Stimulated activated memory B cell treated with anti-CD40 and anti-IgM and Interleukin-4, amounts not matched to agents 10 μg/mL and 1 μg/mL and 100 μg/mL, for 72 hours (primary cell): ENCODE results near the gene SPAG9.

ENCODE experiments used
- ATAC-seq: fragments of 150-1000 bp; cut with Tn5 transposase; 2 replicates; pipeline ENCODE4 v1.10.0; 2021
- H3K27ac Mint-ChIP-seq: one replicate; pipeline ENCODE4 v1.8.0; 2022; ENCODE audit warnings: mild to moderate bottlenecking, mixed read lengths
- H3K27me3 Mint-ChIP-seq: one replicate; pipeline ENCODE4 v1.8.0; 2022; ENCODE audit warnings: mixed read lengths
- H3K36me3 Mint-ChIP-seq: one replicate; pipeline ENCODE4 v1.8.0; 2022; ENCODE audit warnings: mixed read lengths
- H3K4me1 Mint-ChIP-seq: one replicate; pipeline ENCODE4 v1.8.0; 2022; ENCODE audit warnings: mixed read lengths
- H3K4me3 Mint-ChIP-seq: one replicate; pipeline ENCODE4 v1.8.0; 2022; ENCODE audit warnings: mild to moderate bottlenecking, moderate library complexity, mixed read lengths
- H3K9me3 Mint-ChIP-seq: one replicate; pipeline ENCODE4 v1.8.0; 2022; ENCODE audit warnings: mixed read lengths

The SPAG9 gene

DNA sequence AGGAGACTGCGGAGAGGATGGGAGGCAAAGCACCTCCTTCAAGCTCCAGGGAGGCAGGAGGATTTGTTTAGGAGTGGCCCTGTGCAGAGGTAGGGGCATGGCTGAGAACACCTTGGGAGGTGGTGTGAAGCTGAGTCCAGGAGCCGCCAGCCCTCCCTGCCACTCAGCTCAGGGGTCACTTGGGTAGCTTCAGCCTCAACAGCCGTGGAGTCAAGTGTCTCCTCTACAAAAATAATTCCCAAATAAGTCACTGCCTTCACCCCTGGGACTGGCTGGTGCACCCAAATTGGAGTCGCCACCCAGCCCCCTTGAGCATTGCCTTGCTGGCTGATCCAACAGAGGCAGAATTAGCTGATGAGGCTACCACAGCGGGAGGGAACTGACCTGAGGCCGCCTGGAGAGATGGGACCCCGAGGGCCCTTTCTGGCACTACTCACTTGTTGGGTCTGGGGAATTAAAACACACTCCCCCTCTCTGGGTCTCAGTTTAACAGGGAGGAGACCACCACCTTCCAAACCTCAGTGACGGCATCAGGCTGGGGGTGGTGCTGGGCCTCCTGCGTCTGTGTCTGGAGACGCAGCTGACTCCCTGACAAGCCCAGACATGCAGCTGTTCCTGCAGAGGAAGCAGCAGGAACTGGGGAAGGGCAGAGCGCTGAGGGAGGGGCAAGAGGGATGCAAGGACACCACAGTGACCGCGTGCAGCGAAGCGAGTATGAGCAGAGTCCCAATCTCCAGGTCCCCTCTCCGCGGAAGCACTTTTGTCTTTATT lies 166.7 kb downstream of the SPAG9 start:
- Mint-ChIP-seq H3K4me1 (peaks cover 25% of the 10 kb centered on the region), H3K27ac (no peak overlapping the region), H3K4me3 (no peak overlapping the region), H3K27me3 (peaks cover 23% of the 10 kb centered on the region), H3K9me3 (no peaks in the 10 kb centered on the region), H3K36me3 (no peaks in the 10 kb centered on the region)
- ATAC-seq: no peak

DNA sequence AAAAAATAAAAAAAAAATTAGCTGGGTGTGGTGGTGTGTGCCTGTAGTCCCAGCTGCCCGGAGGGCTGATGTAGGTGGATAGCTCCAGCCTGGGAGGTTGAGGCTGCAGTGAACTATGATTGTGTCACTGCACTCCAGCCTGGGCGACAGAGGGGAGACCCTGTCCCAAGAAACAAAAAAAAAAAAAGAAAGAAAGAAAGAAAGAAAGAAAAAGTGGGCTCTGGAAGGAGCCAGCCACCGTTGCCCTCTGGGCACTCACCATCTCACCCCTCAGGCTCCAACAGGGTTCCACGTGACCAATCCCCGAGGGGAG lies 167.2 kb downstream of the SPAG9 start:
- H3K9me3 Mint-ChIP-seq: no peaks in the 10 kb centered on the region
- H3K27me3 Mint-ChIP-seq: peaks cover 23% of the 10 kb centered on the region
- no peaks in the 10 kb centered on the region for H3K36me3 Mint-ChIP-seq
- no peak for ATAC-seq
- H3K4me3 Mint-ChIP-seq: no peak overlapping the region
- peaks cover 25% of the 10 kb centered on the region for H3K4me1 Mint-ChIP-seq
- H3K27ac Mint-ChIP-seq: no peak overlapping the region

DNA sequence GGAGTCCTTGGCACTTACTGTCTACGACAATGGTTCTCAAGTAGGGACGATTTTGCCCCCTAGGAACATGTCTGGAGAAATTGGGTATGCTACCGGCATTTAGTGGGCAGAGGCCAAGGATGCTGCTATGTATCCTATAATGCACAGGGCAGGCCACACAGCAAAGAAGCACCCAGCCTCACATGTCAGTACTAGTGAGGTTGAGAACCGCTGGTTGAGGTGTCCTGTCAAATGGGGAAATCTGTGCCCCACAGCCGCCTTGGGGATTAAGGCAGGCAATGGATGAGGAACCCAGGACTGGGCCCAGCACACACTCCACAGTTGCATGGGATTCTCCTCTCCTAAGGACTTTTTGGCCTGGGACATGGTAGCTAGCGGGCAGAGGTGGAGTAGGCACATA lies 167.8 kb downstream of the SPAG9 start:
- Mint-ChIP-seq H3K36me3 (no peaks in the 10 kb centered on the region), H3K27me3 (peaks cover 23% of the 10 kb centered on the region), H3K4me3 (no peak overlapping the region), H3K9me3 (no peaks in the 10 kb centered on the region), H3K4me1 (peaks cover 25% of the 10 kb centered on the region), H3K27ac (no peak overlapping the region)
- ATAC-seq: no peak

DNA sequence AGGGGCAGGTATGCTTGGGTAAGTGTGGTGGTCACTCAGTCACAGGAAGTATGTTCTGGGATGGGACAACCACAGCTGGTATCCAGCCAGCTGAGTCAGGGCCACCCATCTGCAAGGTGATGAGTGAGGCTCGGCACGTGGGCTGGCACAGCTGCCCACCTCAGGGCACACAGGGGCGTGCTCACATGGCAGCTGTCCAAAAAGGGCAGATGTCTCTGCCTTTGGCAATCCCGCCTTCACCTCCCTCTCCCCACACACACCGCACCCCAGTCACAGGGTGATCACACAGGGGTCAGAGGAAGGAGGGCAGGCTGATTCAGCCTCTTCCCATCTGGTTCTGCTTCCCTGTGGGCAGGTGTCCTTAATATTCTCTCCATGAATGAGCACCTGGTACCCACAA lies 168.7 kb downstream of the SPAG9 start:
- Mint-ChIP-seq H3K27ac (no peak overlapping the region), H3K9me3 (no peaks in the 10 kb centered on the region), H3K27me3 (peaks cover 23% of the 10 kb centered on the region), H3K36me3 (no peaks in the 10 kb centered on the region), H3K4me1 (peaks cover 25% of the 10 kb centered on the region), H3K4me3 (no peak overlapping the region)
- ATAC-seq: no peak

DNA sequence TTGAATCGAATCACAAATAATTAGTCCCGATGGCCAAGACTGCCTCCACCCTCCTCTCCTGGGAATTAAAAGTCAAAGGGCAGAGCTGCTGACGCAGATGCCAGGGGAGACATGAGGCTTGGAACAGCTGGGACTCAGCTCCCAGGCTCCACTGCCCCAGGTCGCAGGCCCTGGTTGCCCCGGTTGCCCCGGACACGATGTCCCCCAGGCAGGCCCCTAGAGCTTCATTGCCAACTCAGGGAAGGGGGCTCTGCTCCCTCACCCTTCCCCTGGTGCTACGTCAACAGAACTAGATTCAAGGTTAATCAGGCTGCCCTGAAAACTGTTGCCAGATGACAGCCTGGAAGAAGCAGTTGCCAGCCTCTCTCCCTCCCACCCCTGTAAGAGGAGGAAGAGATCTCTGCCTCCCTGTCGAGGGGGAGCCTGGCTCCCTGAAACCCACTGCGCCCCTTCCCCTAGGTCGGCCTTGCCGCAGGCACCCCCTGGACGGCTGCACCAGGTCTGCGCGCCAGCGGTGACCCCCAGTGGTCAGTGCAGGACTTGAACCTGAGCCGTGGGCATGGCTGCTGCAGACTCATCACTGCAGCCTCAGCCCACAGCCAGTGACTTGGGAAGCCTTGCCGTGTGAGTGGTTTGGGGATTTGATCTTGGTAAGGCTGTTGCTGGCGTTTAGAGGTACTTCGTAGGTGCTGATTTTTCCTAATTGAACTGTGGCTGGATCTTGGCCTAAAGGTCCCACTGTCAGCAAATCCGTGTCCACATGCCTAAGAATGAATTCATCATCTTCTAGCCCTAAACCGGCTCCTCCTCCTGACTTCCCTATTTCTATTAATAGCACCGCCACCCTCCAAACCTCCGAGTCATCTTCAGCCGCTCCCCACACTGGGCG lies 170.4 kb downstream of the SPAG9 start:
- Mint-ChIP-seq H3K4me1 (peaks cover 18% of the 10 kb centered on the region), H3K27ac (peak overlapping the region; percentile 22), H3K4me3 (no peak overlapping the region), H3K36me3 (no peaks in the 10 kb centered on the region), H3K9me3 (no peaks in the 10 kb centered on the region), H3K27me3 (peaks cover 22% of the 10 kb centered on the region)
- ATAC-seq: peak; percentile 76

DNA sequence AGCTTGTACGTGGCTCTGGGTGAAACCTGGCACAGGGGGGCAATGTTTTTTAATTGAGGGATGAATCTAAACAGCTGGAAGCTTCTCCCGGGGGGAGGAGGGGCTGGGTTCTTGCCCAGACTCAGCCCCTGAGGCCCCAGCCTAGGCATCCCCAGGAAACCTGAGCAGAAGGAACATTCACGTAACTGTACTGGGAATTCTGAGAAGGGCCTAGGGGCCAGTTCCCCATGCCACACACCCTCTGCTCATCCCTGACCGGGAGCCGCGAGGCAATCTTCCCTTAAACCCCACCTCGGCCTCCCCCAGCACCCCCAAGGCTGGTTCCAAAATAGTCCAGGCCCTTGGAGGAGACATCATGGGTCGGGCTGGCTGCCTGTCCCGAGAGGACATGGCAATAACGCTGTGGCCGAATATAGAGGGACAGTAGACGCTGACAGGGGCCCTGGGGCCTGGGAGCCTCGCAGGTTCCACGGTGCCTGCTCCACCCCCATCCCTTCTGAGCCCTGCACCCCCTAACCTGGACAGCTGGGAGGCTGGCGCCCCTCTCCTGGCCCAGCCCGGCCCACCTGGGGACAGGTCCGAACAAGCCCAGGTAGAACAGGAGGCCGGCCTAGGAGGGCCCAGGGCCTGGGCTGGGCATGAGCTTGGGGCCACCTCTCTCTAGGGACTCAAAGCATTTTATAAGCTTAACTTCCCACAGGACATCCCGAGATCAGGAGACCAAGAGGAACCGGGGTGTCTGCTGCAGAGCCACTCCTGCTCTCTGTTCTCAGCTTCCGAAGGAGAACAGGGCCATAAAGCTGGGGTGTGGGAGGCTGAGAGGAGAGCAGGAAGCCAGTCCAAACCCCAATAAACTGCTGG lies 171.3 kb downstream of the SPAG9 start:
- Mint-ChIP-seq H3K36me3 (no peaks in the 10 kb centered on the region), H3K9me3 (no peaks in the 10 kb centered on the region), H3K27ac (peak overlapping the region; percentile 22), H3K4me3 (no peak overlapping the region), H3K27me3 (peaks cover 15% of the 10 kb centered on the region), H3K4me1 (peaks cover 19% of the 10 kb centered on the region)
- ATAC-seq: no peak

DNA sequence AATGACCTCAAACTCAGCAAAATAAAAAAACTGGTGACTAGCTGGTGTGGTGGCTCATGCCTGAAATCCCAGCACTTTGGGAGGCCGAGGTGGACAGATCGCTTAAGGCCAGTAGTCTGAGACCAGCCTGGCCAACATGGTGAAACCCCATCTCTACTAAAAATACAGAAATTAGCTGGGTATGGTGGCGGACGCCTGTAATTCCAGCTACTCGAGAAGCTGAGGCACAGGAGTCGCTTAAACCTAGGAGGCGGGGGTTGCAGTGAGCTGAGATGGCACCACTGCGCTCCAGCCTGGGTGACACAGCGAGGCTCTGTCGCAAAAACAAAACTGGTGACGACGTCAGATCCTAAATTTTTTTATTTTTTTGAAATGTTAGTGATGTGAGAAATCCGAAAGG lies 172.0 kb downstream of the SPAG9 start:
- Mint-ChIP-seq H3K36me3 (no peaks in the 10 kb centered on the region), H3K9me3 (no peaks in the 10 kb centered on the region), H3K27ac (no peak overlapping the region), H3K4me1 (peaks cover 25% of the 10 kb centered on the region), H3K4me3 (no peak overlapping the region), H3K27me3 (peaks cover 15% of the 10 kb centered on the region)
- ATAC-seq: no peak

DNA sequence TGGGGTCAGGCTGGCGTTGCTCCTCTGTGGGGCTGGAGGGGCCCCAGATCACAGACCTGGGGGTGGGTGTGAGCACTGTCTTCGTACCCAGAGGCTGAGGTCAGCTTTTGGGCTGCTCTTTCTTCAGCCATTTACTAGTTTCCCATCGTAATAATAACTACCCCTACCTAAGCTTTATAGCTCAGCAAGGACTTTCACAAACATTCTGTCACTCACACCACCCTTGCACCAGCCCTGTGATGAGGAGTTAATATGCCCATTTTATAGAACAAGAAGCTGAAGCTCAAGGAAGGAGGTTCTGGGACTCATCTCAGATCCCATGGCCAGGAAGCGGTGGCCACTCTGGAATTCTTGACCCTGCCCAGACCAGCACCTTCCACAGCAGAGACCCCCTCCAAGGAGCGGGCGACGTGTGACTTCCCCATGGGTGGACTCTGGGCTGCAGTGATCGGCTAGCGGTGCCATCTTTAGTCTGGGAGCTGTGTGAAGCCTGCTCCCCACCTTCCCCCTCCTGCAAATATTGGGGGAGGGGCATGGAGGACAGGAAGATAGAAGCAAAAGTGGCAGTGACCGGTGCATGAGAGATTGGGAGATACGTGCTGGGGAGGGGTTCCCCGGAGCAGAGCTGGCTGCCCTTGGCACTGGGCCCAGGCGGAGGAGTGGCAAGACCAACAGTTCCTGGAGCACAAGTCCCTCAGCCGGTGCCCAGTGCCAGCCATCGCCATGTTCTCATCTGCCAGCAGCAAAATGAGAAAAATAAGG lies 172.7 kb downstream of the SPAG9 start:
- Mint-ChIP-seq H3K27me3 (peaks cover 15% of the 10 kb centered on the region), H3K27ac (no peak overlapping the region), H3K9me3 (no peaks in the 10 kb centered on the region), H3K4me1 (peaks cover 27% of the 10 kb centered on the region), H3K36me3 (no peaks in the 10 kb centered on the region), H3K4me3 (no peak overlapping the region)
- ATAC-seq: no peak

DNA sequence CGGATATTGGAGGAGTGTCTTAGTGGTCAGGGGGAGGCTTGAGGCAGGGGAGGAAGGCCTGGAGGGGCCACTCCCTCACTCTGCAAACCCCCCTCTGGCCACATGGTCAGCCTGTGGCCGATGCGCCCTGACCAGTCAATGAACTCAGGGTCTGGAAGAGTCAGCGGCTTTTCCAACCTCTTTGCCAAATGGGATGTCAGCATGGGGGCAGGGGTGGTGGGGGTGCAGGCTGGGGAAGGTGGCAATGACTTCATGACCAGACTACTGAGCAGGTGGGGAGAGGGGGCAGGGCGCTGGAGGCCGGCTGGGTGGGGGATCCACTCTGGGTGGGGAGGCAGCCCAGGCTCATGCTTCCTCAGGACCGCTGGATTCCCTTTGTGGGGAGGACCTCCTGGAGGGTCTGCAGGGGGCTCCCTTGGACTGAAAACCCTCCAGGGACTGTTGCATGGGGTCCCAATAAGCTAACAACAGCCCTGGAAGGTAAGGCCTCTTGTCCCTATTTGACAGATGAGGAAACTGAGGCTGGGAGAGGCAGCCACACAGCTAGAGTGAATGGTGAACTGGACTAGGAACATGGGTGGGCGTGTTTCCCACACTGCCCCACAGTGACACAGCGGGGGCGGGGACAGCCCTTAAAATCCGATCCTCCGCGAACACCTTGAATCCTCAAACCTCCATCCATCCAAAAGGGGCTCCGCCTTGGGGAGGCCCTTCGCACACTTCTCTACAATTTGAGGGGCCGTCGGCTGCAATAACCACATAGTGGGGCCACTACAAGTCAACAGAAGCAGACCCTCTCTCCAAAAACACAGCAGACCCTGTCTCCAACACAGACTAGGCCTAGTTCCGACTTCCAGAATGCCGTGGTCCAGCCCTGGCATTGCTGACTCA lies 173.5 kb downstream of the SPAG9 start:
- Mint-ChIP-seq H3K27me3 (peaks cover 23% of the 10 kb centered on the region), H3K9me3 (no peaks in the 10 kb centered on the region), H3K4me1 (peaks cover 27% of the 10 kb centered on the region), H3K27ac (no peak overlapping the region), H3K36me3 (no peaks in the 10 kb centered on the region), H3K4me3 (no peak overlapping the region)
- no peak for ATAC-seq

DNA sequence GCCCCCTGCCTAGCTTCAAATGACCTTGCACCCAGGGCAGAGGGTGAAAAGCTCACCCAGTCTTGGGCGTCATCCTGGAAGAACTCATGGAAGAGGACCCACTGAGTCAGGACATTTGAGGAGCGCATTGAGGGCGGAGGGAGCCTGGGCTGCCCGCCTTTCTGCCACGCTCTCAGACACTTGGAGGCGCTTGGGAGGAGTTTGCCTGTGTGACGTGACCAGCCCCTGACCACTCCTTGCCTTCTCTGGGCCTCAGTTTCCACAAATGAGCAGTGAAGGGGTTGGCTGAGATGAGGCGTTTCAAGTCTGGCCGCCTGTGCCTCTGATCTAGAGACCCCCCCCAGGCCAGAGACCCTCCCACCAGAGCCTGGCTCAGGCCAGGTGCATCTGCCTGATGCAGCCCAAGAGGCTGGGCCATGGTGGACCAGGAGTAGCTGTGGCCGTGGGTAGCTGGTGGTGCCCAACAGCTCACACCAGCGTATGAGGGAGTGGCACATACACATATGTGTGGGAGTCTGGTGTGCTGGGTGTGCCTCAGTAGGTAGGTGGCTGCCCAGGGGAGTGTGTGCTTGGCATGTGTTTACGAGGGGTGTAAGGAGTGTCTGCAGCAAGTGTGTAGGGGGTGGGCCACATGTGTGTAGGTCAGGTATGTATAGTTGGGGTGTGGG lies 174.3 kb downstream of the SPAG9 start:
- H3K27ac Mint-ChIP-seq: no peak overlapping the region
- H3K4me3 Mint-ChIP-seq: no peak overlapping the region

DNA sequence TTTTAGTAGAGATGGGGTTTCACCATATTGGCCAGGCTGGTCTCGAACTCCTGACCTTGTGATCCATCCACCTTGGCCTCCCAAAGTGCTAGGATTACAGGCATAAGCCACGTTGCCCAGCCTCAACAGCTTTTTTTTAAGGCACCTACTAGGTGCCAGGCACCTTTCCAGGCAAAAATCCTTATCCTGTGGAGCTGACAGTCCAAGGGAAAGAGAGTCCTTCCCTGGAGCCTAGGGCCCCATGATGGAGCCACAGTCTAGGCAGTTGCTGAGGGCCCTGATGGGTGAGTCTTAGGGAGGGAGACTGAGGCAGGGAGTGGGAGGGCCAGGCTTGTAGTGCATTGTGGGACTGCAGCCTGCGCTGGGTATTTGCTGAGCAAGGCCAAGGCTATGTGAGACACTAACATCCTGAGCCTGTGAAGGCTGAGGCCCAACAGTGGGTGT lies 174.9 kb downstream of the SPAG9 start:
- Mint-ChIP-seq H3K27ac (no peak overlapping the region), H3K9me3 (no peaks in the 10 kb centered on the region), H3K4me1 (peaks cover 24% of the 10 kb centered on the region), H3K36me3 (no peaks in the 10 kb centered on the region), H3K27me3 (peaks cover 26% of the 10 kb centered on the region), H3K4me3 (no peak overlapping the region)
- no peak for ATAC-seq

More for the DNA sequence above, 174.3 kb downstream of the SPAG9 start:
- no peaks in the 10 kb centered on the region for H3K9me3 Mint-ChIP-seq
- H3K4me1 Mint-ChIP-seq: peaks cover 27% of the 10 kb centered on the region
- no peak for ATAC-seq
- peaks cover 26% of the 10 kb centered on the region for H3K27me3 Mint-ChIP-seq
- H3K36me3 Mint-ChIP-seq: no peaks in the 10 kb centered on the region

DNA sequence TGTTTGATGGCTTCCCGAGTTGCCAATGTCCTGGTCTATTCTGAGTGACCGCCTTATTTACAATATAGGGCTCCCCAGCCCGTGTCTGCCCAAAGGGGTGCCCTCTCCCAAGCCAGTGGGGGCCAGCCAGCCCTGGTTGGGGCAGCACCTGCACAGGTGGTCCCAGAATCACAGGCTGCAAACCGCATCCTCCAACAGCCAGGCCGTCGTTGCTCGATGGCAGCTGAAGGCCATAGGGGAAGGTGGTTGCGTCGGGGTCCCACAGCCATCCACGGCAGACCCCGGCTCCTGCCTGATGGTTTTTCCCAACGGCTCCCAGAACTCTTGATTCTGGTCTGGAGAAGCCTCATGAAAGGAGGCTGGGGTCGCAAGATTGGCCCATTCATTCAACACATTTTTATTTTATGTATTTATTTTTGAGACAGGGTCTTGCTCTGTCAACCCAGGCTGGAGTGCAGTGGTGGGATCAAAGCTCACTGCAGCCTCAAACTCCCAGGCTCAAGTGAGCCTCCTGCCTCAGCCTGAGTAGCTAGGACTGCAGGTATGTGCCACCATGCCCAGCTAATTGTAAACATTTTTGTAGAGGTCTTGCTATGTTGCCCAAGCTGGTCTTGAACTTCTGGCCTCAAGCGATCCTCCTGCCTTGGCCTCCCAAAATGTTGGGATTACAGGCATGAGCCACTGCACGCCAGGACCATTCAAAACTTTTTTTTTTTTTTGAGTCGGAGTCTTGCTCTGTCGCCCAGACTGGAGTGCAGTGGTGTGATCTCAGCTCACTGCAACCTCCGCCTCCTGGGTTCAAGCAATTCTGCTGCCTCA lies 175.6 kb downstream of the SPAG9 start:
- no peaks in the 10 kb centered on the region for H3K36me3 Mint-ChIP-seq
- no peak for ATAC-seq
- no peak overlapping the region for H3K27ac Mint-ChIP-seq
- peaks cover 26% of the 10 kb centered on the region for H3K27me3 Mint-ChIP-seq
- H3K9me3 Mint-ChIP-seq: no peaks in the 10 kb centered on the region
- H3K4me1 Mint-ChIP-seq: peaks cover 17% of the 10 kb centered on the region
- H3K4me3 Mint-ChIP-seq: peak overlapping the region; percentile 53
